Mesenchymal stem cell (in vitro differentiated cells and primary cell): ENCODE results near the gene SLC23A3.

ENCODE experiments used
- DNase-seq: peaks from one replicate; pipeline ENCODE4 v3.0.0-alpha.2; 2013
- H2AFZ ChIP-seq: one replicate; pipeline ENCODE4 v1.6.1; 2013; ENCODE audit warnings: low read depth, mild to moderate bottlenecking, control low read depth, inconsistent platforms, low read length, moderate library complexity
- H2AK5ac ChIP-seq: 2 replicates; pipeline ENCODE4 v1.6.1; 2013; ENCODE audit warnings: low read length, moderate library complexity, mild to moderate bottlenecking, inconsistent platforms; ENCODE audit not compliant: severe bottlenecking
- H2BK120ac ChIP-seq: one replicate; pipeline ENCODE4 v1.6.1; 2013; ENCODE audit warnings: low read depth, mild to moderate bottlenecking, inconsistent platforms, low read length, moderate library complexity
- H2BK12ac ChIP-seq, 2 experiments: one replicate each; pipeline ENCODE4 v1.6.1; 2013; ENCODE audit warnings: inconsistent platforms in 2 of 2, low read length in 2 of 2, mild to moderate bottlenecking in 2 of 2, moderate library complexity in 2 of 2, control low read depth in 1 of 2
- H2BK15ac ChIP-seq: one replicate; pipeline ENCODE4 v1.6.1; 2013; ENCODE audit warnings: mild to moderate bottlenecking, low read depth, inconsistent platforms; ENCODE audit not compliant: poor library complexity, severe bottlenecking
- H2BK5ac ChIP-seq: 2 replicates; pipeline ENCODE4 v1.6.1; 2013; ENCODE audit warnings: low read depth, mild to moderate bottlenecking, low read length, control low read depth, inconsistent platforms; ENCODE audit not compliant: poor library complexity, severe bottlenecking
- H3K14ac ChIP-seq, 2 experiments: one replicate each; pipeline ENCODE4 v1.6.1; 2013; ENCODE audit warnings: inconsistent platforms in 2 of 2, low read length in 2 of 2, control low read depth in 1 of 2, mild to moderate bottlenecking in 1 of 2, moderate library complexity in 1 of 2
- H3K18ac ChIP-seq, 2 experiments: one replicate each; pipeline ENCODE4 v1.6.1; 2013; ENCODE audit warnings: inconsistent platforms in 2 of 2, low read length in 2 of 2, control low read depth in 1 of 2, low read depth in 1 of 2, mild to moderate bottlenecking in 1 of 2
- H3K23ac ChIP-seq, 2 experiments: one replicate each; pipeline ENCODE4 v1.6.1; 2013; ENCODE audit warnings: inconsistent platforms in 2 of 2, low read length in 2 of 2, mild to moderate bottlenecking in 2 of 2, moderate library complexity in 2 of 2, control low read depth in 1 of 2
- H3K27ac ChIP-seq: 2 replicates; pipeline ENCODE4 v1.5.1; 2013; ENCODE audit warnings: mild to moderate bottlenecking, moderate library complexity, low read length, control low read depth, inconsistent platforms; ENCODE audit not compliant: poor library complexity, severe bottlenecking
- H3K27me3 ChIP-seq, 2 experiments: 2 replicates each; pipeline versions ENCODE4 v1.6.1 to v1.7.0; 2013; ENCODE audit warnings: low read length in 2 of 2, mild to moderate bottlenecking in 2 of 2, moderate library complexity in 2 of 2, control low read depth in 1 of 2, inconsistent platforms in 1 of 2; ENCODE audit not compliant: control insufficient read depth in 1 of 2, insufficient read depth in 1 of 2
- H3K36me3 ChIP-seq, 2 experiments: 2 replicates each; pipeline versions ENCODE4 v1.6.1 to v1.7.0; 2013; ENCODE audit warnings: low read length in 2 of 2, control low read depth in 1 of 2, inconsistent platforms in 1 of 2, low read depth in 1 of 2, mild to moderate bottlenecking in 1 of 2; ENCODE audit not compliant: insufficient read depth in 2 of 2, control insufficient read depth in 1 of 2
- H3K4ac ChIP-seq, 2 experiments: one replicate each; pipeline ENCODE4 v1.6.1; 2013; ENCODE audit warnings: inconsistent platforms in 2 of 2, low read length in 2 of 2, mild to moderate bottlenecking in 2 of 2, moderate library complexity in 2 of 2, control low read depth in 1 of 2, low read depth in 1 of 2
- H3K4me1 ChIP-seq: 2 replicates; pipeline ENCODE4 v1.6.1; 2013; ENCODE audit warnings: low read depth, low read length, control low read depth; ENCODE audit not compliant: control insufficient read depth, insufficient read depth
- H3K4me2 ChIP-seq: 2 replicates; pipeline ENCODE4 v1.6.1; 2013; ENCODE audit warnings: low read length, mild to moderate bottlenecking, inconsistent platforms; ENCODE audit not compliant: poor library complexity, severe bottlenecking
- H3K4me3 ChIP-seq, 2 experiments: 2 replicates each; pipeline versions ENCODE4 v1.5.1 to v1.7.0; 2013; ENCODE audit warnings: low read length in 2 of 2, mild to moderate bottlenecking in 2 of 2, control low read depth in 1 of 2, low read depth in 1 of 2; ENCODE audit not compliant: insufficient read depth in 1 of 2
- H3K79me1 ChIP-seq: replicated peaks from 2 replicates; pipeline ENCODE4 v1.6.1; 2013; ENCODE audit warnings: mild to moderate bottlenecking, control low read depth, low read length, inconsistent platforms; ENCODE audit not compliant: poor library complexity, severe bottlenecking
- H3K9ac ChIP-seq: 2 replicates; pipeline ENCODE4 v1.7.0; 2013; ENCODE audit warnings: mild to moderate bottlenecking, low read length, moderate library complexity
- H3K9me3 ChIP-seq: 2 replicates; pipeline ENCODE4 v1.7.0; 2013; ENCODE audit warnings: mild to moderate bottlenecking, low read length; ENCODE audit not compliant: control insufficient read depth
- H4K8ac ChIP-seq: one replicate; pipeline ENCODE4 v1.6.1; 2013; ENCODE audit warnings: inconsistent platforms, mild to moderate bottlenecking, low read length, moderate library complexity
- H4K91ac ChIP-seq: one replicate; pipeline ENCODE4 v1.6.1; 2013; ENCODE audit warnings: mild to moderate bottlenecking, low read length, inconsistent platforms
- WGBS: methylation state at CpG from one replicate; pipeline ENCODE4 v1.1.7; 2013; ENCODE audit warnings: mixed read lengths; 5-methylcytosine and 5-hydroxymethylcytosine counted together

The SLC23A3 gene

DNA sequence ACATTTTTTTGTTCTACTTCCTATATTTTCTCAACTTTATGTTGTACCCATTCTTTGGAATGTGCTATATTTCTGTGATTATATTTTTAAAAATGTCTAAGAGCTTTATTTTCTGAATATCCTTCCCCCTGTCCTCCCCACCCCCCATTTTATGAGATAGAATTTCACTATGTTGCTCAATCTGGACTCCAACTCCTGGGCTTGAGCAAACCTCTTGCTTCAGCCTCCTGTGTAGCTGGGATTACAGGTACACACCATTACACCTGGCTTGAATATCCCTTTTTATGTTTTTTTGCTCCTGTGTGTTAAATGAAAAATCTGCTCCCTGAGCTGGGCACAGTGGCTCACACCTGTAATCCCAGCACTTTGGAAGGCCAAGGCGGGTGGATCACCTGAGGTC lies 27.6 kb upstream of the SLC23A3 start:
- H2BK120ac ChIP-seq, result no peak overlapping the region
- H3K27me3 ChIP-seq, result peaks cover 11 to 21% of the 10 kb centered on the region in 2 experiments
- DNase-seq, result no peak
- no peak overlapping the region for H2AK5ac ChIP-seq
- no peak overlapping the region for H3K4ac ChIP-seq
- no peak overlapping the region for H3K4me2 ChIP-seq
- H3K36me3 ChIP-seq, result no peaks in the 10 kb centered on the region
- H3K9me3 ChIP-seq, result no peaks in the 10 kb centered on the region
- no peak overlapping the region for H2BK12ac ChIP-seq
- no peak overlapping the region for H3K9ac ChIP-seq
- H3K4me3 ChIP-seq, result no peak overlapping the region
- H3K14ac ChIP-seq, result no peak overlapping the region
- H3K4me1 ChIP-seq, result no peaks in the 10 kb centered on the region
- H4K8ac ChIP-seq, result no peak overlapping the region
- WGBS, result 95% methylated on average over 1 of the region's 1 CpG
- H3K18ac ChIP-seq, result no peak overlapping the region
- H3K79me1 ChIP-seq, result no peaks in the 10 kb centered on the region
- no peak overlapping the region for H3K27ac ChIP-seq
- no peak overlapping the region for H4K91ac ChIP-seq
- no peak overlapping the region for H2BK5ac ChIP-seq
- H3K23ac ChIP-seq, result no peak overlapping the region
- no peak overlapping the region for H2BK15ac ChIP-seq
- H2AFZ ChIP-seq, result no peak overlapping the region

DNA sequence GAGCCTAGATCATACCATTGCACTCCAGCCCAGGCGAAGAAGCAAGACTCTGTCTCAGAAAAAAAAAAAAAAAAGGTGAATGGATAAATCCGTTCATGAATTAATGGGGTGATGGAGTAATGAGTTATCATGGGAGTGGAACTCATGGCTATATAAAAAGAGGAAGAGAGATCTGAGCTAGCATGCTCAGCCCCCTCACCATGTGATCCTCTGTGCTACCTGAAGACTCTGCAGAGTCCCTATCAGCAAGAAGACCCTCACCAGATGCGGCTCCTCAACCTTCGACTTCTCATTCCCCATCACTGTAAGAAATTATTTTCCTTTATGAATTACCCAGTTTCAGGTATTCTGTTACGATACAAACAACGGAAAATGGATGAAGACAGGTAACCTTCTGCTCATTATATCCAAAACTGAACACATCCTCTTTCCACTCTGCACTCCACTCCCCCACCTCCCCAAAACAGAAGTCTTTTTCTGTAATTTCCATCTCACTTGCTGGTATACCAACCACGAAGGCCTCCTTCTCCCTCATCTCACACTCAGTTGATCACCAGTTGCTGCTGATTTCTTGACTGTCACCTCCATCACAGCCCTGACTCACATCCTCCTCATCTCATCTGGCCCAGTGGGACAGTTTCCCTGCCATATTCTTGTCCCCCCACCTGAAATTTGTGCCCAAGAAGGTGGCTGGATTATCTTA lies 17.1 kb upstream of the SLC23A3 start:
- no peak overlapping the region for H3K9ac ChIP-seq
- no peak overlapping the region for H2BK15ac ChIP-seq
- H2BK120ac ChIP-seq, result no peak overlapping the region
- no peak overlapping the region for H3K4ac ChIP-seq
- H4K8ac ChIP-seq, result no peak overlapping the region
- H3K14ac ChIP-seq, result no peak overlapping the region
- no peak overlapping the region for H3K18ac ChIP-seq
- no peak overlapping the region for H3K23ac ChIP-seq
- no peak overlapping the region for H3K27ac ChIP-seq
- no peak for DNase-seq
- no peak overlapping the region for H3K4me3 ChIP-seq
- H3K4me1 ChIP-seq, result peaks cover 2% of the 10 kb centered on the region
- no peak overlapping the region for H2BK12ac ChIP-seq
- H3K79me1 ChIP-seq, result peaks cover 14% of the 10 kb centered on the region
- no peak overlapping the region for H3K4me2 ChIP-seq
- H2AFZ ChIP-seq, result no peak overlapping the region
- WGBS, result 96% methylated on average over 7 of the region's 7 CpGs
- H3K27me3 ChIP-seq, result no peaks in the 10 kb centered on the region
- H2BK5ac ChIP-seq, result no peak overlapping the region
- H4K91ac ChIP-seq, result no peak overlapping the region
- H2AK5ac ChIP-seq, result no peak overlapping the region
- H3K36me3 ChIP-seq, result peaks cover 20 to 45% of the 10 kb centered on the region in 2 experiments
- no peaks in the 10 kb centered on the region for H3K9me3 ChIP-seq

DNA sequence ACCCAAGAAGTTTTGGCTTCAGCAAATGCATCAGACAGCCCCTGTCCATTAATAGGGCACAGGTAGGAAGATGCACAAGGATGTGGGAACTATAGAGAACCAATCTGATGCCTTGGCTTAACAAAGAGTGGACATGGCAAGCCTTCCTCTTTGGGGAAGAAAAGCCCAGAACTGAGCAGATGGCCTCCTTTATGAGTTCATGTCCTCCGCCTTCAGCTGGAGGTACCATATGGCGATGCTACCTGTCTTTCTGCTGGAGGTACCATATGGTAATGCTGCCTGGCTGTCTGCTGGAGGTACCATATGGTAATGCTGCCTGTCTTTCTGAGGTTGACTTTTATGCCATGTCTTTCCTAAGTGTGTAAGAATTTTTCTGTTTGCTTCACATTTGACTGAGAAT lies 14.3 kb upstream of the SLC23A3 start:
- no peak overlapping the region for H2BK12ac ChIP-seq
- H3K4me2 ChIP-seq, result no peak overlapping the region
- H3K79me1 ChIP-seq, result peaks cover 34% of the 10 kb centered on the region
- H3K18ac ChIP-seq, result no peak overlapping the region
- no peak for DNase-seq
- 95% methylated on average over 2 of the region's 2 CpGs for WGBS
- H3K9me3 ChIP-seq, result no peaks in the 10 kb centered on the region
- peaks cover 44 to 72% of the 10 kb centered on the region in 2 experiments for H3K36me3 ChIP-seq
- no peak overlapping the region for H4K8ac ChIP-seq
- H4K91ac ChIP-seq, result no peak overlapping the region
- no peak overlapping the region for H3K14ac ChIP-seq
- no peak overlapping the region for H2AFZ ChIP-seq
- H3K4ac ChIP-seq, result no peak overlapping the region
- H2BK5ac ChIP-seq, result no peak overlapping the region
- H3K27ac ChIP-seq, result no peak overlapping the region
- no peak overlapping the region for H2BK120ac ChIP-seq
- H2BK15ac ChIP-seq, result no peak overlapping the region
- no peaks in the 10 kb centered on the region for H3K27me3 ChIP-seq
- no peak overlapping the region for H3K4me3 ChIP-seq
- H3K23ac ChIP-seq, result no peak overlapping the region
- H2AK5ac ChIP-seq, result no peak overlapping the region
- H3K9ac ChIP-seq, result no peak overlapping the region
- H3K4me1 ChIP-seq, result peaks cover 6% of the 10 kb centered on the region

DNA sequence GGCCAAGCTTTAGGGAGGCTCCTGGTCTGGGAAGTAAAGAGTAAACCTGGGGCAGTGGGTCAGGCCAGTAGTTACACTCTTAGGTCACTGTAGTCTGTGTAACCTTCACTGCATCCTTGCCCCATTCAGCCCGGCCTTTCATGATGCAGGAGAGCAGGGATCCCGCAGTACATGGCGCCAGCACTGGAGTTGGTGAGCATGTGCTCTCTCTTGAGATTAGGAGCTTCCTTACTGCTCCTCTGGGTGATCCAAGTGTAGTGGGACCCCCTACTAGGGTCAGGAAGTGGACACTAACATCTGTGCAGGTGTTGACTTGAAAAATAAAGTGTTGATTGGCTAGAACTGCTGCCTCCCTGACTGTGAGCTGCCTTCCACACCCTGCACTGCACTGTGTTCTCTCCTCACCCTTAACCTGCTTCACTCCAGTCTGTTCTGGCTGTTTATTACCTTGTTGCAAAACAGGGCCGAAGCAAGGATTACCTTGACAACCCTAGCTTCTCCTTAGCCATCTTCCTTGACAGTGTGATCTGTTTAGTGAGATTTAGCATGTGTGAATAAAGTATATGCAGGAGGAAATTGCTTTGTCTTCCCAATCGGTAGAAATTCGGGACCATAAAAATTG lies 13.4 kb upstream of the SLC23A3 start:
- Histone ChIP-seq H3K27ac (no peak overlapping the region), H4K91ac (no peak overlapping the region), H2BK120ac (no peak overlapping the region), H3K36me3 (peaks cover 44 to 72% of the 10 kb centered on the region in 2 experiments), H3K9me3 (no peaks in the 10 kb centered on the region), H3K4me1 (peaks cover 8% of the 10 kb centered on the region), H2BK5ac (no peak overlapping the region), H3K18ac (no peak overlapping the region), H3K79me1 (peaks cover 34% of the 10 kb centered on the region), H3K4me3 (no peak overlapping the region), H2BK12ac (peak overlapping the region in 1 of 2 experiments; percentile 15), H3K4me2 (no peak overlapping the region), H3K4ac (no peak overlapping the region), H4K8ac (no peak overlapping the region), H3K9ac (peak overlapping the region; percentile 1), H3K27me3 (no peaks in the 10 kb centered on the region), H2BK15ac (peak overlapping the region; percentile 13), H2AFZ (no peak overlapping the region), H3K14ac (no peak overlapping the region), H3K23ac (no peak overlapping the region), H2AK5ac (no peak overlapping the region)
- 95% methylated on average over 4 of the region's 6 CpGs for WGBS
- no peak for DNase-seq
